SH-SY5Y (cell line): ENCODE data around the gene PAX5.

Experiments used
- GATA2 ChIP-seq: IDR thresholded peaks from 2 replicates; pipeline ENCODE4 v1.6.1; 2011; ENCODE audit warnings: mild to moderate bottlenecking, low read depth, low read length
- GATA3 ChIP-seq: IDR thresholded peaks from 2 replicates; pipeline ENCODE4 v1.6.1; 2011; ENCODE audit warnings: low read depth, mild to moderate bottlenecking, low read length, moderate library complexity

- TF ChIP-seq GATA2 (no peak), GATA3 (no peak)
Measured at GRCh38 chr9:36820392-36820861, 213.6 kb downstream of the PAX5 start.
